Keratinocyte (primary cell): Measurements from ENCODE around the gene CBX3.

Source experiments
- EZH2 ChIP-seq: IDR thresholded peaks from one replicate; pipeline ENCODE4 v1.6.1; 2012; ENCODE audit warnings: inconsistent platforms, mild to moderate bottlenecking, low read length, moderate library complexity
- TF ChIP-seq, protein P1 (sequence below), 3 experiments: IDR thresholded peaks in 1 of 3; conservative IDR thresholded peaks in 1 of 3; optimal IDR thresholded peaks in 1 of 3; 2 replicates in 2 of 3; 3 replicates in 1 of 3; pipeline versions ENCODE3 to v1.5.1; 2011; ENCODE audit warnings: low read length in 3 of 3, mild to moderate bottlenecking in 3 of 3, moderate library complexity in 2 of 3, control low read depth in 1 of 3, inconsistent platforms in 1 of 3; ENCODE audit not compliant: insufficient read depth in 2 of 3; ENCODE audit errors: extremely low read depth in 1 of 3

DNA sequence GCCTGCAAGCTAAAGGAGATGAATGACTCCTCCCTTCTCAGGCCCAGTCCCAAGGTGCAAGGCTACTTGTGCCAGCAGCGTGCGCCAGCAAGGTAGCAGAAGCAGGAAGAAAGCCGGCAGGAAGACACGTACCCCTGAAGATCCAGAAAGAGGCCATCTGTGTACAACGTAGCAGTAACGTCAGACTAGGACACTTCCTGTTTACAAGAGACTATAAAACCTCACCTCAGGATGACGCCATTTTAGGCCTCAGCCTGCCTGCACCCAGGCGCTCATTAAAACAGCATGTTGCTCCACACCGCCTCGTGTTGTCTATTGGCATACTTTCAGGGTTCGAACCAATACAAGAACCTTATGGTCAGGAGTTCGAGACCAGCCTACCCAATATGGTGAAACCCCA, 48.7 kb downstream of the CBX3 start:
- TF ChIP-seq, protein P1, sequence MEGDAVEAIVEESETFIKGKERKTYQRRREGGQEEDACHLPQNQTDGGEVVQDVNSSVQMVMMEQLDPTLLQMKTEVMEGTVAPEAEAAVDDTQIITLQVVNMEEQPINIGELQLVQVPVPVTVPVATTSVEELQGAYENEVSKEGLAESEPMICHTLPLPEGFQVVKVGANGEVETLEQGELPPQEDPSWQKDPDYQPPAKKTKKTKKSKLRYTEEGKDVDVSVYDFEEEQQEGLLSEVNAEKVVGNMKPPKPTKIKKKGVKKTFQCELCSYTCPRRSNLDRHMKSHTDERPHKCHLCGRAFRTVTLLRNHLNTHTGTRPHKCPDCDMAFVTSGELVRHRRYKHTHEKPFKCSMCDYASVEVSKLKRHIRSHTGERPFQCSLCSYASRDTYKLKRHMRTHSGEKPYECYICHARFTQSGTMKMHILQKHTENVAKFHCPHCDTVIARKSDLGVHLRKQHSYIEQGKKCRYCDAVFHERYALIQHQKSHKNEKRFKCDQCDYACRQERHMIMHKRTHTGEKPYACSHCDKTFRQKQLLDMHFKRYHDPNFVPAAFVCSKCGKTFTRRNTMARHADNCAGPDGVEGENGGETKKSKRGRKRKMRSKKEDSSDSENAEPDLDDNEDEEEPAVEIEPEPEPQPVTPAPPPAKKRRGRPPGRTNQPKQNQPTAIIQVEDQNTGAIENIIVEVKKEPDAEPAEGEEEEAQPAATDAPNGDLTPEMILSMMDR (optimal IDR thresholded peaks at IDR 0.05 in 1 of 3, IDR thresholded peaks at IDR 0.05 in 1 of 3, conservative IDR thresholded peaks at IDR 0.05 in 1 of 3; ENCODE audit: extremely low read depth in 1 of 3, insufficient read depth in 2 of 3, low read length in 3 of 3), result no peak
- TF ChIP-seq EZH2, result no peak
